Ishikawa (cell line): Measurements from ENCODE around the gene UFSP1.

Source experiments
- CEBPB ChIP-seq: IDR thresholded peaks from 2 replicates; pipeline ENCODE4 v1.6.1; 2012
- CREB1 ChIP-seq: IDR thresholded peaks from 2 replicates; pipeline ENCODE4 v1.6.1; 2012; ENCODE audit warnings: low read depth
- EGR1 ChIP-seq: IDR thresholded peaks from 2 replicates; pipeline ENCODE4 v1.6.1; 2012
- EP300 ChIP-seq: IDR thresholded peaks from 2 replicates; pipeline ENCODE4 v1.6.1; 2012; ENCODE audit warnings: borderline replicate concordance
- MAX ChIP-seq: IDR thresholded peaks from 2 replicates; pipeline ENCODE4 v1.6.1; 2012
- NFIC ChIP-seq: IDR thresholded peaks from 2 replicates; pipeline ENCODE4 v1.6.1; 2012
- RAD21 ChIP-seq: IDR thresholded peaks from 2 replicates; pipeline ENCODE4 v1.6.1; 2012; ENCODE audit warnings: low read depth
- REST ChIP-seq: IDR thresholded peaks from 2 replicates; pipeline ENCODE4 v1.6.1; 2012; ENCODE audit warnings: low read depth, mild to moderate bottlenecking
- TAF1 ChIP-seq: IDR thresholded peaks from 2 replicates; pipeline ENCODE4 v1.6.1; 2012; ENCODE audit warnings: low read depth, mild to moderate bottlenecking
- TCF12 ChIP-seq: IDR thresholded peaks from 2 replicates; pipeline ENCODE4 v1.6.1; 2012; ENCODE audit warnings: low read depth
- USF1 ChIP-seq: IDR thresholded peaks from 2 replicates; pipeline ENCODE4 v1.6.1; 2012
- YY1 ChIP-seq: IDR thresholded peaks from 2 replicates; pipeline ENCODE4 v1.6.1; 2012; ENCODE audit warnings: low read depth
- ZBTB7A ChIP-seq: IDR thresholded peaks from 2 replicates; pipeline ENCODE4 v1.6.1; 2012; ENCODE audit warnings: low read depth

- TF ChIP-seq MAX: no peak
- no peak for TF ChIP-seq RAD21
- no peak for TF ChIP-seq TCF12
- TF ChIP-seq TAF1: no peak
- no peak for TF ChIP-seq REST
- no peak for TF ChIP-seq EGR1
- no peak for TF ChIP-seq YY1
- no peak for TF ChIP-seq CEBPB
- no peak for TF ChIP-seq NFIC
- TF ChIP-seq EP300: no peak
- no peak for TF ChIP-seq USF1
- no peak for TF ChIP-seq ZBTB7A
- TF ChIP-seq CREB1: no peak
Measured at GRCh38 chr7:100893318-100893895, 3.9 kb upstream of the UFSP1 start.
